HepG2 (cell line): ENCODE data around the gene GALP. TPM values are rescaled to one million over a fixed set of nuclear protein-coding genes. Genes with fewer than 3 reads are reported as not detected.

Source experiments
- AFF4 ChIP-seq: sonication (generic); formaldehyde crosslinking; IDR thresholded peaks from 2 replicates; pipeline ENCODE4 v1.4.0; 2020; ENCODE audit warnings: missing genetic modification reagents
- MXD4 ChIP-seq: IDR thresholded peaks from 2 replicates; pipeline ENCODE4 v1.6.1; 2016; ENCODE audit warnings: mild to moderate bottlenecking, missing biosample characterization, missing genetic modification reagents
- NR2F2 ChIP-seq: IDR thresholded peaks from 2 replicates; pipeline ENCODE4 v1.6.1; 2012; ENCODE audit warnings: low read depth, inconsistent platforms, borderline replicate concordance
- PRDM10 ChIP-seq: sonication (generic); formaldehyde crosslinking; IDR thresholded peaks from 2 replicates; pipeline ENCODE4 v1.4.0; 2020; ENCODE audit warnings: low read depth, missing genetic modification reagents
- PRDM4 ChIP-seq: sonication (generic); formaldehyde crosslinking; IDR thresholded peaks from 2 replicates; pipeline ENCODE4 v1.9.0; 2021; ENCODE audit warnings: missing genetic modification reagents, borderline replicate concordance
- SOX13 ChIP-seq, 3 experiments: fragments of 450-650 bp in 1 of 3; sonication (generic) in 1 of 3; formaldehyde crosslinking in 1 of 3; IDR thresholded peaks in 2 of 3; conservative IDR thresholded peaks in 1 of 3; 2 replicates each; pipeline versions ENCODE4 v1.5.0 to v1.6.1; 2016 to 2020; ENCODE audit warnings: antibody characterized with exemption in 1 of 3, mild to moderate bottlenecking in 1 of 3, missing compliant biosample characterization in 1 of 3, missing genetic modification reagents in 1 of 3, moderate library complexity in 1 of 3
- TFDP1 ChIP-seq: IDR thresholded peaks from 2 replicates; pipeline ENCODE4 v1.6.1; 2016; ENCODE audit warnings: missing compliant biosample characterization, missing genetic modification reagents, borderline replicate concordance
- THAP8 ChIP-seq: sonication (generic); formaldehyde crosslinking; IDR thresholded peaks from 2 replicates; pipeline ENCODE4 v1.5.1; 2020; ENCODE audit warnings: missing genetic modification reagents, mild to moderate bottlenecking, borderline replicate concordance
- ZBTB14 ChIP-seq: sonication (generic); formaldehyde crosslinking; IDR thresholded peaks from 2 replicates; pipeline ENCODE4 v1.4.0; 2020; ENCODE audit warnings: missing genetic modification reagents
- ZFX ChIP-seq: sonication (generic); formaldehyde crosslinking; IDR thresholded peaks from 2 replicates; pipeline ENCODE4 v1.4.0; 2020; ENCODE audit warnings: mild to moderate bottlenecking, low read depth, missing genetic modification reagents, moderate library complexity
- ZNF207 ChIP-seq: fragments of 450-650 bp; IDR thresholded peaks from 2 replicates; pipeline ENCODE4 v1.6.1; 2016; ENCODE audit warnings: antibody characterized with exemption, borderline replicate concordance
- ZSCAN29 ChIP-seq: sonication (generic); formaldehyde crosslinking; conservative IDR thresholded peaks from 2 replicates; pipeline ENCODE4 v1.4.0; 2020; ENCODE audit warnings: mild to moderate bottlenecking, missing genetic modification reagents
- polyA plus RNA-seq, 8 experiments: library from polyadenylated mRNA; depleted of rRNA in 3 of 8; stranded (reverse) in 7 of 8; unstranded in 1 of 8; fragments of >200 nt; fragmentation: Illumina TruSeq in 4 of 8; extraction: Trizol in 4 of 8; gene quantifications; 2 replicates each; pipeline versions ENCODE4 v1.2.1 to v1.2.3, GENCODE V29; 2011 to 2016; ENCODE audit warnings: low read depth in 4 of 8, missing spikeins in 1 of 8, mixed read lengths in 1 of 8; ENCODE audit not compliant: insufficient read depth in 1 of 8
- total RNA-seq, 5 experiments: library from RNA; depleted of rRNA; stranded (reverse); fragments of >200 nt; fragmentation: Illumina TruSeq; extraction: Trizol; gene quantifications; 2 replicates each; pipeline ENCODE4 v1.2.3, GENCODE V29; 2016; ENCODE audit warnings: low read depth in 1 of 5

Gene GALP
- total and polyA plus RNA-seq, 2 of the 13 experiments (the other 11 are each of a cell fraction or from before 2014, with no cell fraction given) = not detected

GRCh38 chr19:56170261-56170660 is 5.5 kb upstream of the GALP start (continued):
- TF ChIP-seq AFF4 (CRISPR knock-in tag) = 0 out of 2 replicates have a peak, but pooled peaks have one; percentile 58
- TF ChIP-seq NR2F2 = no peak
- TF ChIP-seq THAP8 (CRISPR knock-in tag) = no peak
- TF ChIP-seq PRDM4 (CRISPR knock-in tag) = no peak
- no peak for TF ChIP-seq ZBTB14
- TF ChIP-seq ZNF207 = no peak
- TF ChIP-seq TFDP1 (CRISPR knock-in tag) = peak; percentile 90
- peak; percentile 70; the same call in 1 of the 2 replicates for TF ChIP-seq PRDM10
- peak; percentile 89 for TF ChIP-seq MXD4 (CRISPR knock-in tag)
- 0 out of 2 replicates have a peak, but pooled peaks have one; percentile 23 for TF ChIP-seq ZSCAN29 (CRISPR knock-in tag)
- TF ChIP-seq ZFX (CRISPR knock-in tag) = peak; percentile 52; the same call in 1 of the 2 replicates
- no peak for TF ChIP-seq SOX13 (IDR thresholded peaks at IDR 0.05)
- TF ChIP-seq SOX13 (CRISPR knock-in tag; conservative IDR thresholded peaks at IDR 0.05 in 1 of 2, IDR thresholded peaks at IDR 0.05 in 1 of 2) = no peak
